Islet of Langerhans (tissue), 1 donor: Measurements from ENCODE around the gene ANKMY1.

Experiments used
- FAIRE-seq: peaks from one replicate; lab custom pipeline; 2011; peaks lifted over from hg19 to GRCh38; lab: Jason Lieb, UNC

The ANKMY1 gene

GRCh38 chr2:240446664-240447175 is 111.1 kb downstream of the ANKMY1 start:
- no peak for FAIRE-seq

DNA sequence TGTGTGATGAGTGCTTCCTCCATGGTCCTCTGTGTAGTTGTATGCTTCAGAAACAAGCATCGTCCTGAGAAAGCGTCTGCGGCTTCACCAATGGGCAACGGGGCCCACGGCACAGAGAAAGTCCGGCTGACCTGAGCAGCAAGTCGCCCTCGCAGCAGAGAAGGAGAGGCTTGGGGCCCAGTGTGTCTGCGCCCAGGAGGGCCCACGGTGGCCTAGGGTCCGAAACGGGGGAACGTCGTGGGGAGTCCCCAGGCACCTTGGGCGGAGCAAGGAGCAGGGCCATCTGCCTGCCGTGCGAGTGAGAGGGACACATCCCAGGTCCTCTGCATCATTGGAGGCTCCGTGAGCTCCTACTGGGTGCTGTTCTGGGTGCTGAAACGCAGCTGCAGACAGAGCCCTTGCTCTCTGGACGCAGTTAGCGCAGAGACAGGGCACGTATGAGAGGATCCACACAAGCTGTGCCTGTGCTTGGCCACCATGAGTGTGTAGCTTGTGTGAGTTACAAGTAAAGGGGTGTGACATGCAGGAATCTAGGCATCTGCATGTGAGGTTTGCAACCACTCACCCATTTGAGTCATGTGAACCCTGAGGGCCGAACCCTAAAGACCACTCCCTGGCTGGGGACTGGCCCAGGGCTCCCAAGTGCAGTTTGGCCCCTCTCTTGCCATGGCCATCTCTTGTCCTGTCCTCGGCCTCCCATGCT is 111.7 kb downstream of the ANKMY1 start:
- FAIRE-seq: no peak

DNA sequence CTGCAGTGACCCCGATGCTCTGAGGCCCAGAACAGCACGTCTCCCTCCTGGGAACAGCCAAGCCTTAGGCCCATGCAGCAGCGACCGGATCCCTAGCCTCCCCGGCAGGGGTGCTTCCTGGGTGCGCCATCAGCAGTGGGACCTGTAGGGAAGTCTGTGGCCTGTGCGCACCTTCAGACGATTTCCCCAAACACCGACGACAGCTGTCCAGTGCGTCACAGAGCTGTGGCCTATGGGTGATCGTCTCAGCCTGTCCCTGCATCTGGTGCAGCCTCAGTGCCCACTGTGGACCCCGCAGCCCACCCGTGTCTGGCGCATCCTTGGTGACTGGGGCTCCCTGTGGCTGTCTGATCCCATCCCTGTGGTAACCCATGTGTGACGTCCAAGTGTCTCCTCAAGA is 113.3 kb downstream of the ANKMY1 start:
- FAIRE-seq: no peak

DNA sequence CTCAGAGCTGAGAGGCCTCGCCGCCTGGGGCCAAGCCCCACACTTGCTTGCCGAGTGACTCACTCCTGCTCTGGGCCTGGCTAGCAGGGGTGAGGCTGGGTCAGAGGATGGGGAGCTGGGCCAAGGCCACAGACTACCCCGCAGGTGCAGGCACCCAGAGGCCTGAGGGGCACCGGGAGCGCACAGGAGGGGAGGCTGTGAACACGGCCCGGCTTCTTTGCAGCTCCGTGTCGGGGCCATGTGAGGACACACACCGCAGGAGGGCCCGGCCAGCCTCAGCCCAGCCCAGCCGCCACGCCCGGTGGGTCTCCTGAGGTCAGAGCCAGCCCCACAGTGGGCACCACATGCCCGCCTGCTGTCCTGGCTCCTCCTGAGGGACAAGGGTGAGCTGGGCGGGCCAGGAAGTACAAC is 113.9 kb downstream of the ANKMY1 start:
- no peak for FAIRE-seq

DNA sequence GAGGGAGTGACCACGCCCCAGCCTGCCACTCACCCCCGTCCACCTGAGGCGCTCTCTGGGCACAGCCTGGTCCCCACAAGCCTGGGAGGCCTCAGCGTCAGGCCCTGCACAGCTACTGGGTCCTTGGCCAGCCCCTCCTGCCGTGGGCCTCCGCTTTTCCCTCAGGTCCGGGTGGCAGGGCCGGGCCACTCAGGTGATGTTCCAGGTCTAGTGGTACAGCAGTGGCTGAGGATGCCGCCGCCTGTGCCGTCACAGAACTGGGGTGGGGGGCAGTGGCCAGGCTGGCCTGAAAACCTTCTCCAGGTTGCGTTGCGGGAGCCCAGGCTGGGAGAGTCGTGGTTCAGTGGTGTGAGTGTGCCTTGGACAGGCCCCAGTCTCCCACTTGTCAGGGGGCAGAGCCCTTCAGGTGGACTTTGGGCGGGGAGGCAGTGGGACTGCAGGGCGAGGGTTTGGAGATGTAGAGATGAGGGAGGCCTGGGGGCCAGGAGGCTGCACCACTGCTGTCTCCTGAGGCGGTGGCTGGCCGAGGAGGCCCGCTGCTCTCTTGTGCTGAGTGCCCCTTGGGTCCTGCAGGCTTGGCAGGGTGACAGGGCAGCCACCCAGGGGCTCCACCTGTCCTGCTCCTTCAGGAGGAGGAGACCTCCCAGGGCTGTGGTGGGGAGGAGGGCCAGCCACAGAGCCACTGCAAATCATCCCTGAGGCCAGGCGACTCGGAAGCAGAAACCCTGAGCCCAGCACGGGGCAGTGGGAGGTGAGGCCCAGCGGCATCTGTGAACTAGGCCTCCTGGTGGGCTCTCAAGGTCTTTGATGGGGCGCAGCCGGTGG is 114.7 kb downstream of the ANKMY1 start:
- FAIRE-seq: no peak

- no peak for FAIRE-seq
Observed at GRCh38 chr2:240441993-240442411, 115.8 kb downstream of the ANKMY1 start.

DNA sequence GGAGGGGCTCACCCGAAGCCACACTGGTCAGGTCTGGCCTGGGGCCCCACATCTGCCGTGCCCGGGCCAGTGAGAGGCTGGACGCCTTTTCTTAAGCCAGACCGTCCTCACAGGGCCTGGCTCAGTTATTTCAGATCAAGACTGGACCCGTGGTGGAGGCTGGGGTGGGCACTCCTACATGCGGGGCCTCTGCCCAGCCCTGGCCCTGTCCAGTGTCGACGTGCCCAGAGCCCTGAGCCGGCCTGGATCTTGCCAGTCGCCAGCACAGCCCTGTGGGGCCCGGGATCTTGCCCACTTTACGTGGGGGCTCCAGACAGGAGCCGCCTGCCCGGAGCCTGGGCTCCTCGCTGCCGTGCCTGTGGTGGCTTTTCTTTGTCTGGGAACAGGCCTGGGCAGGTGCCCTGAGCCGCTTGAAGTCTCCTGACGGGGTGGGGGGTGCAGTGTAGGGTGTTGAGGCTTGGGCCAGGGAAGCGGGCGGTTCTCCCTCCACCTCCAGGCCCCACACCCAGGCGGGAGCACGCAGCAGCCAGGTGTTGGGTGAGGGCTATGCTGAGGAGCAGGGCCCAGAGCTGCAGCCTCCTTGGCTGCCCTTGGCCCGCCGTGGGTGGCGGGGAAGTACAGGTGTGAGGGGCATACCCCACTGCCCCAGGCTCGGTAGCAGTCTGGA is 116.3 kb downstream of the ANKMY1 start:
- FAIRE-seq: no peak

GRCh38 chr2:240440704-240441320 is 117.0 kb downstream of the ANKMY1 start:
- no peak for FAIRE-seq

GRCh38 chr2:240440251-240440650 is 117.5 kb downstream of the ANKMY1 start:
- no peak for FAIRE-seq

DNA sequence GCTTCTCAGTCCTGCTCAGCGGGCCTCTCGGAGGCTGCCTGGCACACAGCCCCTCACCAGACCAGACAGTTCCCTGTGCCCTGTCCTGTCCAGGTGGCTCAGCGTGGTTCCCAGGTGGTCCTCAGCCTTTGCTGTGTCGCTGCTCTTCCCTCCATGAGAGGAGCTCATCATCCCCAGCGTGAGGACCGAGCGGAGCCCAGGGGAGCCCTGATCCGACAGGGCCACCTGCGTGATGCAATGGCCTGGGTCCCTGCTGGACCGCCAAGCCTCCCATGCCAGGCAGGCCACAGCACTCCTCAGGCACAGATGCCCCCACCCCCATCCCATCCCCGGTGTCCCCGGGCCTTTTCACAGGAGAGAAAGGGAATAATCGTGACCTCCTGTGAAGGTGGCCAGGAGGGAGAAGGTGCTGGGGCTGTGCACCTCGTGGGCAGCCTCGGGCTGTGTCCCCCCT is 118.1 kb downstream of the ANKMY1 start:
- FAIRE-seq: no peak

DNA sequence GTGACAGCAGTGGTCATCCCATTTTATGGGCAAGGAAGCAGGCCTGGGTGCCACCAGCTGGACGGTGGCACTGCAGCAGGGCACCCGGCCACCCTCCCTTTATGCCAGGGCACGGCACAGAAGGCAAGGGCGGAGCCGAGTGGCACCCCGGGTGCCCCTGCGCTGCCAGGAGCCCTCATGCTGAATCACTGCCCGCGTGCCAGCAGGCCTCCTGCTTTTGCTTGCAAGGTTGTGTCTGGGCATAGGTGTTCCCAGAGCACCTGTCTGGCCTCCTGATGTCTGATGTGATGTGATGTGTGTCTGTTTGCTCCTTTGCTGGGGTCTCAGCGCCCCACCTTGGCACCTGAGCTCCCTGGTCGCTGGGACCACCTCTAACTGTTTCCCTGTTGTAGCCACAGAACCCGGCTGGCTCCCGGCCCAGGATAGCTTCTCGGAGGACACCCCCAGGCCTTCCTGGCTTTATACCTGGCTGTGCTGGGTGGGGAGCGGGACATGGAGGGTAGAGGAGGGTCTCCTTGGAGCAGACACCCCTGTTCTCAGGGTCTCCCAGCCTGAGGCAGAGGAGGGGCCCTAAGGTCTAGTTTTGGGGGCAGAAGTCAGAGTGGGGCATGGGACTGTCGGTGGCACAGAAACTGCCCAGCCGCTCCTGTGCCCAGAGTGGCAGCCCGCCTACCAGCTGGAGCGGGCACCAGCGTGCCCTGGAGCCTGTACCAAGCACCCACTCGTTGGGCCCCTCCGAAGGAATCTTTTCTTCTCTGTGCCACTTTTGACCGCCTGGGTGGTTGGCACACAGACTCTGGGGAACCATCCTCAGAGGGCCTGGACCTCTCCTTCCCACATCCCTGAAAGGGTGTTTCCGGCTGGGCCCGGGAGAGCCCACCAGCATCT is 118.7 kb downstream of the ANKMY1 start:
- no peak for FAIRE-seq

- no peak for FAIRE-seq
Observed at GRCh38 chr2:240437861-240438809, 119.7 kb downstream of the ANKMY1 start.

DNA sequence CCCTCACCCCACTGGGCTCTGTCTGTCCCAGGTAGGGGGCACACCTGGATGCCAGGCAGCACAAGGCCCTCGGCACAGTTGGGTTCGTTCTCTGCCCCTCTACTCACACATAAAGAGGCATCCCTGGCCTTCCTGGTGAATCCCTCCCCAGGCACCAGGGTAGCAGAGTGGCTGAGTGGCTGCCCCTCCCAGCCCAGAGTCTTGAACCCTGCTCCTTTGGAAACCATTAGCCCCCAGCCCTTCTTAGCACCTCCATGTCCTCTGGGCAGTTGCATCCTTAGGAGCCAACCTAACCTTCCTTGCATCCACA is 120.3 kb downstream of the ANKMY1 start:
- FAIRE-seq: no peak

- no peak for FAIRE-seq
Observed at GRCh38 chr2:240436683-240437550, 120.9 kb downstream of the ANKMY1 start.

DNA sequence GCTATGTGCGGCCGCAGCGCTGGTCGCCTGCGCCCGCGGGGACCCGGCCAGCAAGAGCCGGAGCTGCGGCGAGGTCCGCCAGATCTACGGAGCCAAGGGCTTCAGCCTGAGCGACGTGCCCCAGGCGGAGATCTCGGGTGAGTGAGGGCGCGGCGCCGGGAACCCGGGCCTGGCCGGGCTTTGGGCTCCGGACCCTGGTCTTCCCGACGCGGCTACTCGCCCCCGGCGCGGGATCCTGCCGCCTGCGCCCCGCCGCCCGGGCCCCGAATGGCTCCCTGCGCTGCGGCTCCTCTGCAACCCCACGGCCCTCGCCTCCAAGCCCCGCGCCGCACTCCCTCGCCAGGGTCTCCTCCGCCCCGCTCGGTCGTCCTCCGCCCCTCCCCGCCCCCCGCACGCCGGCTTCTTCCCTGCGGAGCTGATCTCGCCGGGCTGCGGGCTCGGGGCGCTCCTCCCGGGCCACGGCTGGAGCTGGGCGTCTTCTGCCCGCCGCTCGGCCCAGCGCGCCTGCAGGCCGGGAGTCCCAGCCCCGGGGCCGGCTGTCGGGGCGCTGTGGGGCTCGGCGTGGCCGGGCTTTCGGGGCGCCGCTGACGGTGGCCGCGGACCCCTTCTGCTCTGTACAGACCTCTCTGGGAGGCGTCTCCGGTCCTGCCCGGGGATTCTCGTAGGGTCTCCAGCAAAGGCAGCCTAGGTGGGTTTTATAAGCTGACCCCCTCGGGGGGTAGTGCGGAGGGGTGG is 121.7 kb downstream of the ANKMY1 start:
- no peak for FAIRE-seq

- no peak for FAIRE-seq
Observed at GRCh38 chr2:240435457-240435947, 122.3 kb downstream of the ANKMY1 start, which contains the start of gene GPC1. TSS of gene GPC1 (plus strand) at chr2:240435663. CDS start at chr2:240435919, 256 bp downstream.

DNA sequence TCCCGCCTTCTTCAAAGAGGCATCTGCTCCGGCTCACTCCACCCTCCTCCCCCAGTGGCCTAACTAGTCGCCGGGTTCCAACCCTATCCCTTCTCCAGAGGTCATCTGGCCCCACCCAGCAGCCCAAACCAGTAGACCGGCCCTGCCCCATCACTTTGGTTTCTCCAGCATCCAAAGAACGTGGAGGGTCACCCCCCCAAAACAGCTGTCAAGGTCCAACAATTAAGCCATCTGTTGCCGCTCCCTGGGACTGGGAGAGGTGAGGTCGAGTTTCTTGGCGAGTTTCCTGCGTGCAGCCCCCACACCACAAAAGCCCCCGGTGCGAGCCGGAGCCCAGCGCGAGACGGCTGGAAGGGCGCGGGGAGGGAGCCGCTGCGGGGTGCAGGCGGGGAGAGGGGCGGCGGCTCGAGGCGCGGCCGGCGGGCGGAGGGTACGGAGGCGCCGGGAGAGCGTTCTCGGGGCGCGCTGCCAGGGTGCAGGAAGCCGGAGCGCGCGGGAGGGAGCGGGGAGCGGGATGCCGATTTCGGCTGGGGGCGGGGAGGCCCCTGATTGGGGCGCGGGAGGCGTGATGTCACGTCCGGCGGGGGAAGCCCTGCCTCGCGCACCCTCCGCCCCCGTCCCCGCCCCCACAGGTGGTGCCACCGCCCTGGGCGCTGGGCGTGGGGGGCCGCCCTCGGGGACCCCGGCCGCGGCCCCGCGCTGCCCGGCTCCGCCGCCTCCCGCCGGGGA is 122.9 kb downstream of the ANKMY1 start:
- no peak for FAIRE-seq
